ENCODE data around the gene EIF3A. TPM values are rescaled to one million over a fixed set of nuclear protein-coding genes. Genes with fewer than 3 reads are reported as not detected.

The EIF3A gene
- total RNA-seq, 1 donor from 2014 or later, result 94.7 TPM

DNA sequence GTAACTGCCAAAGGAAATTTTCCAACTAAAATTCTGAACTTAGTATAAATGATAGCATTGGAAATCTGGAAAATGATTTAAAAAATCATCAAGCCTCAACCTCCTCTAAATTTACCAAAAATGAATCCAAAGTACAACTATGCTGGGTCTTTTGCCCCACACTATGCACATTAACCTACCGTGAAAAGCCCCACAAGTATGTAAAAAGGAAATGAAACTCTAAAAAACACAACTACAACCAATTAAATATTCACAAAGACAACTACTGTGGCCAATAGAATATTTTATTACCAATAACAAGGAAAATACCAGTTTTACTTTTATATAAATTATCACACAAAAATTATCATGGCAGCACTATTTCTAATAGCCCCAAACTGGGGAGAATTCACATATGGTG, 19.3 kb downstream of the EIF3A start:
- Histone ChIP-seq H3K27me3 (ENCODE audit: low read depth) (no peaks in the 10 kb centered on the region), H3K36me3 (peaks cover 99% of the 10 kb centered on the region), H3K4me3 (no peak overlapping the region), H3K27ac (no peak overlapping the region), H3K4me1 (no peaks in the 10 kb centered on the region), H3K9me3 (no peaks in the 10 kb centered on the region)
- ATAC-seq (no peak), DNase-seq (no peak)
- TF ChIP-seq, protein P1, sequence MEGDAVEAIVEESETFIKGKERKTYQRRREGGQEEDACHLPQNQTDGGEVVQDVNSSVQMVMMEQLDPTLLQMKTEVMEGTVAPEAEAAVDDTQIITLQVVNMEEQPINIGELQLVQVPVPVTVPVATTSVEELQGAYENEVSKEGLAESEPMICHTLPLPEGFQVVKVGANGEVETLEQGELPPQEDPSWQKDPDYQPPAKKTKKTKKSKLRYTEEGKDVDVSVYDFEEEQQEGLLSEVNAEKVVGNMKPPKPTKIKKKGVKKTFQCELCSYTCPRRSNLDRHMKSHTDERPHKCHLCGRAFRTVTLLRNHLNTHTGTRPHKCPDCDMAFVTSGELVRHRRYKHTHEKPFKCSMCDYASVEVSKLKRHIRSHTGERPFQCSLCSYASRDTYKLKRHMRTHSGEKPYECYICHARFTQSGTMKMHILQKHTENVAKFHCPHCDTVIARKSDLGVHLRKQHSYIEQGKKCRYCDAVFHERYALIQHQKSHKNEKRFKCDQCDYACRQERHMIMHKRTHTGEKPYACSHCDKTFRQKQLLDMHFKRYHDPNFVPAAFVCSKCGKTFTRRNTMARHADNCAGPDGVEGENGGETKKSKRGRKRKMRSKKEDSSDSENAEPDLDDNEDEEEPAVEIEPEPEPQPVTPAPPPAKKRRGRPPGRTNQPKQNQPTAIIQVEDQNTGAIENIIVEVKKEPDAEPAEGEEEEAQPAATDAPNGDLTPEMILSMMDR (IDR thresholded peaks at IDR 0.05), result no peak
- intact Hi-C loops (cut with DNase I), result no loop called here

DNA sequence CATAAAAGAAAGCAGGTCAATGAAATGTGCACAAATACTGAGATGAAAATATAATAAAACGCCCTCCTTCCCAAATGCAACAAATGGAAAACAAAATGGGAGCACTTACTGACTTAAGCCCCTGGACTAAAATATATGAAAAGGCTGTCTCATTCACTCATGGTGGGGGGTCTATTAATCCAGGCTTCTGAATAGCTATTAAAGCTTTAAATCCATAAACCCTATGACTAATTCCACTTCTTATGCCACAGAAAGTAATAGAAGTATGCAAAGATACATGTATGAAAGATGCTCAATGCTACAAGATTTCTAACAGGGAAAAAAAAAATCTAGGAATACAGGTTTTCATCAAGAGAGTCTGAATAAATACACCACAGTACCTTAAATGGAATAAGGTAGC, 20.5 kb downstream of the EIF3A start:
- no peaks in the 10 kb centered on the region for H3K9me3 ChIP-seq
- H3K27ac ChIP-seq, result no peak overlapping the region
- ATAC-seq, result no peak
- no peaks in the 10 kb centered on the region for H3K27me3 ChIP-seq (ENCODE audit: low read depth)
- intact Hi-C loops (cut with DNase I), result no loop called here
- no peak overlapping the region for H3K4me3 ChIP-seq
- TF ChIP-seq, protein P1 (IDR thresholded peaks at IDR 0.05), result no peak
- no peak for DNase-seq
- peaks cover 99% of the 10 kb centered on the region for H3K36me3 ChIP-seq
- H3K4me1 ChIP-seq, result no peaks in the 10 kb centered on the region

DNA sequence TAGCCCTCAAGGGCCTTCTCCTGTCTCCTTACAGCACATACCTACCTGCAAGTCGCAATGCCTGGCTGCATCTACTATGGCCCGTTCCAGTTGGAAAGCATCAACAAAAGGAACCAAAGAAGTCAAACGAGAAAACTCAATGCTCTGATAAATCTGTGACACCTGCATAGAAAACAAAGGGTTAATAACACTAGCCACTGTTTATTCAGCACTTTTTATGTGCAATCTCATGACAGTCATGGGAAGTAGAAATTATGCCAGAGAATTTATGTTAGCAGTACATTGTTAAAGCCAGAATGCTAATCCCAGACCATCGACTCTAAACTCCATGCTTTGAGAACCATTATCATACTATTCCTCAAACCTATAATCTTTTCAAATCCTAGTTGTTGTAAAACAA, 21.1 kb downstream of the EIF3A start:
- Histone ChIP-seq H3K27ac (no peak overlapping the region), H3K4me3 (no peak overlapping the region), H3K36me3 (peaks cover 99% of the 10 kb centered on the region), H3K9me3 (no peaks in the 10 kb centered on the region), H3K4me1 (no peaks in the 10 kb centered on the region), H3K27me3 (ENCODE audit: low read depth) (no peaks in the 10 kb centered on the region)
- intact Hi-C loops (cut with DNase I), result no loop called here
- TF ChIP-seq, protein P1 (IDR thresholded peaks at IDR 0.05), result no peak
- DNase-seq, result no peak
- ATAC-seq, result no peak

DNA sequence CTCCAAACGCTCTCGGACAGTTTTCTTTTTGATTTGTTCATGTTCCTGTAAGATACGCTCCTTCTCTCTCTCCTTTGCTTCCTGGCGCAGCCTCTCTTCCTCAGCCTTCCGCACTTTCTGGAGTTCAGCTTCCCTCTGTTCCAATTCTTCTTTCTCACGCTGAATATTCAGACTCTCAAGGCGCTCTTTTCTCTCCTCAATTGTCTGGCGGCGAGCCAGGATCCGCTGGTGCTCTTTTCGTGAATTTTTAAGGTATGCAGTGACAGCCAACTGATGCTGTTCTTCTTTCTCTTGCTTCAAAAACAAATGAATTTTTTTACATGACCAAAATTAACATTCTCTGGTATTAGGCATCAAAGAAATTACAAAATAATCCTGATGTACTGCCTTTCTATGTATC, 22.6 kb downstream of the EIF3A start:
- intact Hi-C loops (cut with DNase I), result no loop called here
- no peak for DNase-seq
- Histone ChIP-seq H3K27me3 (ENCODE audit: low read depth) (no peaks in the 10 kb centered on the region), H3K27ac (no peak overlapping the region), H3K36me3 (peaks cover 99% of the 10 kb centered on the region), H3K4me1 (no peaks in the 10 kb centered on the region), H3K4me3 (no peak overlapping the region), H3K9me3 (no peaks in the 10 kb centered on the region)
- TF ChIP-seq, protein P1 (IDR thresholded peaks at IDR 0.05), result no peak
- ATAC-seq, result no peak

- DNase-seq, result no peak
- H3K36me3 ChIP-seq, result peaks cover 99% of the 10 kb centered on the region
- no peak overlapping the region for H3K27ac ChIP-seq
- TF ChIP-seq, protein P1 (IDR thresholded peaks at IDR 0.05), result no peak
- no peaks in the 10 kb centered on the region for H3K27me3 ChIP-seq (ENCODE audit: low read depth)
- no peaks in the 10 kb centered on the region for H3K4me1 ChIP-seq
- H3K4me3 ChIP-seq, result no peak overlapping the region
- intact Hi-C loops (cut with DNase I), result no loop called here
- no peak for ATAC-seq
- no peaks in the 10 kb centered on the region for H3K9me3 ChIP-seq
These were observed 25.1 kb downstream of the EIF3A start for GRCh38 chr10:119055472-119055871.

GRCh38 chr10:119051775-119052174, 28.8 kb downstream of the EIF3A start:
- ATAC-seq, result no peak
- no peak for DNase-seq
- H3K36me3 ChIP-seq, result peaks cover 99% of the 10 kb centered on the region

More at GRCh38 chr10:119051775-119052174, 28.8 kb downstream of the EIF3A start:
- TF ChIP-seq, protein P1 (IDR thresholded peaks at IDR 0.05), result no peak
- Histone ChIP-seq H3K4me3 (no peak overlapping the region), H3K27ac (no peak overlapping the region), H3K9me3 (no peaks in the 10 kb centered on the region), H3K4me1 (no peaks in the 10 kb centered on the region), H3K27me3 (ENCODE audit: low read depth) (no peaks in the 10 kb centered on the region)
- intact Hi-C loops (cut with DNase I), result no loop called here
